ENCODE results near the gene RDH12.
A peak's percentile ranks its signal among the peaks of the same experiment; 100 is the strongest.
"Not testable (repeated sequence)": the region's sequence is repeated elsewhere in the genome, so short reads cannot be mapped to it uniquely, and the experiment has no call there.

RDH12 gene

DNA sequence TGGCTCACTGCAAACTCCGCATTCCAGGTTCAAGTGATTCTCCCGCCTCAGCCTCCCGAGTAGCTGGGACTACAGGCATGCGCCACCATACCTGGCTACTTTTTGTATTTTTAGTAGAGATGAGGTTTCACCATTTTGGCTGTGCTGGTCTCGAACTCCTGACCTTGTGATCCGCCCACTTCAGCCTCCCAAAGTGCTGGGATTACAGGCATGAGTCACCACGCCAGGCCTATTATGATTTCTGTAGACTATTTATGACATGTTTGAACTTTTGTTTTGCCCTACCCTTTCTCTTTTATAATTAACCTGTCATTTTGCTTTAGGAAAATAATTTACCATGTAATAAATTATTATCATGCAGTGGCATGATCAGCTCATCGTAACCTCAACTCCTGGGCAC is at the start of gene RDH12:
Gene RDH12, plus strand, starts transcription at position 395 of the 400 bp plus-strand sequence. CDS start 20,757 bp downstream, outside the sequence.
- DNase-seq, result not testable (repeated sequence)

DNA sequence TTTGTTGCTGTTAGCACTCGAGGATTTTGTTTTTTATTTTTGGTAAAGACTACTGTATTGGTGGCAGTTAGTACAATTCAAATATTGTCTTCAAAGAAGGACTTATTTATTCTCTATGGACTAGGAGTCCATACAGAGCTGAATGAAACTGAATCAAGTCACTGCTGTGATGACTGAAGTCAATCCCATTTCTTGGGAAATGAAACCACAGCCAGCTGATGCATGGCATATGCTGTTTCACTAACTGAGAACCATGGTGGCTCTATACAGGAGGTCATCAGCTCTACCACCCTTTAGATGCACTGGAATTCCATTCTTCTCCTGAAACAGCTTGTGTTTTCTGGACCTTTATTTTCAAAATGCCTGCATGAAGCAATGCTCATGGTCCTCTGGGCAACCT is 49.5 kb upstream of the RDH12 start:
- no peak for DNase-seq

DNA sequence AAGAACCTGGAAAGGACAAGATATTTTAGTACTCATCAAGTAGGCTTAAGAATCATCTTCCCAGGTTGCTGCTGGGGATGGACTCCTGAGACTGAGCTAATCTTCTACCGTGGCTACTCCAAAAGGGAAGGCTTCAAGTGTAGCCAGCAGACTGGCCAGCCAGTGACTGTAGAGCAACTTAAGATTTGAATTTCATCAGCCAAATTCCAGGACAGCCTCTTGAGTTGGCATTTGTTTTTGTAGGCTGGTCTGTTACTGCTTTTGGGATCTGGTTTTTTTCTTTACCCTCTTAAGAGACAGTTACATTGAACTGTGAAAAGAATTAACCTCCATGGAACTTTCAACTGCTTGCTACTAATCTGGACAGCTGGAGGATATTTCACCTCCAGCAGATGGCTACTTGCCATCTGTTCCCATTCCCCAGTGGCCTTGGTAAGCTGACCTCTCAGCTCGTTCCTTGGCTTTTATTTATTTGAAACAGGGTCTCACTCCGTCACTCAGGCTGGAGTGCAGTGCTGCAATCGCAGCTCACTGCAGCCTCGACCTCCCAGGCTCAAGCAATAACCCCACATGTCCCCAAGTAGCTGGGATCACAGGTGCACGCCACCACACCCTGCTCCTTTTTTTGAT is 47.9 kb upstream of the RDH12 start:
- no peak for DNase-seq

DNA sequence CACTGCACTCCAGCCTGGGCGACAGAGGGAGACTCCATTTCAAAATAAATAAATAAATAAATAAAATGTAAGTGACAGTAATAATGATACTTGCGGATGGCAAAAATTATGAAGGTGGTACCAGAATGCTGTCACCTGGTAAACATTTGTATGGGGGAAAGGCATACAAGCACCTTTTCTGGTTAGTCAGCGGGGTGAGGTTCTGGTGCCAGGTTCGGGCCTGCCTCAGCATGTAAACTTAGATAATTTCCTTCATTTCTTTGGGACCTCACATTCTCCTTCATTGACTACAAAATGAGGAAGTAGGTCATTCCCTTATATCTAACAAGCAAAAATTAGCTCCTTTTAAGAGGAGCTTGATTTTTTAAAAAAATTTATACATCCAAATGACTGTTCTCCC is 38.1 kb upstream of the RDH12 start:
- no peak for DNase-seq

DNA sequence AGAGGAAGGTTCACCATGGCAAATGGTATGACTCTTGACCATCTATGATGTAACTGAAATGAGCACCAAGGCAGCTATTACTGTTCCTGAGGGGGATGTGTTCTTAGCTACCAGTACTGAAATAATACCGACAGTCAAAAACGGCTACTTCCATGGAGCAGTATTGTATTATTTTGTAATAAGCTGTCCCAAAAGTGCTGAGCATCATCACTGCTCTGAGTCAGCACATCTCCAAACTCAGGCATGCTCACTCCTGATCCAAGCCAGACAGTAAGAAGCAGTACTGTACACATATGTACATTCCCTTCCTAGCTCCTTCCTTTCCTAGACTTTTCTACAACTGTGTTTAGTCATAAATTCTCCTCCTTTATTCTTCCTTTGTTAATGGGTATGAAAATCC is 35.8 kb upstream of the RDH12 start:
- DNase-seq, result no peak

DNA sequence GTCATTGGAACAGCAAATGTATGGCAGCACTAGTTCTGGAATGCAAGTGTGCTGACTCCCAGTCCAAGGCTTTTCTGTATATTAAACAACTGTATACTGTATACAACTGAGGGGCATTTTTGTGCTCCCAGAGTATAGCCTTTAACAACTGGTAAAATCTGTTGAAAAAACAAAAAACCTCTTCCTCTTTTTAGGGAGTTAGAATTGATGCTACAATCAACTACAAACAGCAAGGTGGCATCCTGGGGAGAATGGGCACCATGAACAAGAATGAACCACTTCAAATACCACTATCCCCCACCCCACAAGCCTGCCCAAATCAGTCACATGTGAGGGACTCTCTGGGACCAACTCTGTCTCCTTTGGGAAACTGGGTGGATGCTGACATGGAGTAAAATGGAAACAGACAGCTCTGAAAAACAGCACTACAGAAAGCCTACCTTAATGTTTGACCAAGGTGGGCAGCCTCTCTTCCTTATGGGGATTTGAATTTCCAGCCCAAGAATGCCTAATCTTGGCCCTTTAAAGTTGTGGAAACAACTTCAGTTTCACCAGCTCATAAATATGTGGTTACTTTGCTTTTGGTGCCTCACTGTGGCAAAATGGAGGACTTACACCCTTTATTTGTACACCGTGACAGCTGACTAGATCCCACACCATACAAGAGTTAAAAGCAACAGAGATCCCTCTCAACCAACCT is 34.8 kb upstream of the RDH12 start:
- DNase-seq, result peak; percentile 68

DNA sequence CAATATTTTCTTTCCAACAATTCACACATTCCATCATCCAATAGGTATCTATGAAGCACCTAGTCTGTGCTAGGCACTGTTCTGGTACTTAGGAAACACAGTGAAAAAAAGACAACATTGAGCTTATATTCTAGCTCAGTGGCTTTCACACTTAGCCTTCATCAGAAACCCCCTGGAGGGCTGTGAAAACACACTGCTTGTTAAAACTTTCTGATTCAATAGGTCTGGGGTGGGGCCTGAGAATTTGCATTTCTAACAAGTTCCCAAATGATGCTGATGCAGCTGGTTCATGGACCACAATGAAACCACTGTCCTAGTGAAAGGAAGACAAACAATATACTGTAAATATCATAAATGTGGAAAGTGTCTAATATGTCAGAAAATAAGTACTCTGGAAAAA is 33.1 kb upstream of the RDH12 start:
- DNase-seq, result peak; percentile 46

DNA sequence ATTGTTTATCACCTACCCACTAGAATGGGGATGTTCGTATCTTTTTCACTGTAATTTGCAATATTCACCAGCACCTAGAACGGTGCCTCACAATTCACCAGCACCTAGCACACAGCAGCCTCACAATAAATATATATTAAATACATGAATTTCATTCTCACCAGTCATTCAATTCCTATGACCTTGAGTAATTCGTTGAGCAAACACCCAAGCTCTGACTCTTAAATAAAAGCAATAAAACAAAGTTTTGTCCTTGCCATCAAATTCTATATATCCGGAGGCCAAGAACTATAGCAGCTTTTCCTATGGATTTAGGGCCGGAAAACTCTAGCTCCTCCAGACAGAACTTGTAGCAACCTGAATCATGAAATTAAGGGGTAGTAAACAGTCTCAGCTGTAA is 28.2 kb upstream of the RDH12 start:
- no peak for DNase-seq

DNA sequence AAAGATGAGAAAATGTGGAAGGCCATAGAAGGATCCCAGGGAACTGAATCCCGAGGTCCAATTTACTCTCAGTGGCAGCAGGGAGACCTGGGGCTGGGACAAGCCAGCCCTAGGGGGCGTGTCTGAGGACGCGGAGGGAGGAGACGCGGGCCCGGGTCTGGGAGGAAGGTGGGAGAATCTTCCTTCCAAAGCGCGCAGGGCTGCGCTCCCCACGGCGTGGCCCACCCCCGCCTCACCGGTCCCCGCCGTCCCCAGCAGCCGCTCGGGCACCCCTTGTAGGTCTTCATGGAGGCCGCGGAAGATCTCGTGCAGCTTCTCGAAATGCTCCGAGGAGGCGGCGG is 27.6 kb upstream of the RDH12 start:
- peak; percentile 55 for DNase-seq

DNA sequence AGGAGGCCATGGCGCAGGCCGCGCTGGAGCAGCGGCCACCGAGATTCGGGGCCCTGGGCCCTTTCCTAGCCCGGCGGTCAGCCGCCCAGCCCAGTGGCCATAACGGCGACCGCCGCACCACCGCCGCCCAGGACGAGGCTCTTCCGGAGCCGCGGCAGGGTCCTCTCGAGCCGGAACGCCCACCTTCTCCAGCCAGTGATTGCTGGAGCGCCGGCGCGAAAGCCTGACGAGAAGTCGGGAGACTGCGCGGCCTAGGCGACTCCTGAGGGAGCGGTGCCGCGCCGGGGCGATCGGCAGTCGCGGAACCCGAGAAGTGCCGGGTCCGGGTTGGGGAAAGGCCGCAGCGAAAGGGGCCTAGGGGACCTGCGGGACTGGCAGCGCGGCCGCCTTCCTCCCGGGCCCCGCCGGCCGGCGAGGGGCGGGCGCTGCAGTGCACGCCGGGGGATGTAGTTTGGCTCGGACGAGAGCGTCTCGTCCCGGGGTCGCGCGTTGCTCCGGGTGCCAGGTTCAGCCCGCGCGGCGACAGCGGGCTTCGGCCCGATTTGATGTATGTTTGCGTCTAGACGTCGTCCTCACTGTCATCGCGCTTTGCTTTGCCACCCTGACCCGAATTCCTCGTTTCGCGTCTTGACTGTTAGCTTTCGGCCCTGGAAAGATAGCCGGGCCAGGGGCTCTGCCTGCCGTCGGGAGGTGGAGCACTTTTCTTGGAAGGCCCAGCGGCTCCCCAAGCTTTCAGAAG is 27.0 kb upstream of the RDH12 start, which contains the start of gene VTI1B:
Gene VTI1B, minus strand, starts transcription at position 153 of the 739 bp plus-strand sequence. Its CDS starts 143 bp downstream, at position 10.
- peak; percentile 80 for DNase-seq

DNA sequence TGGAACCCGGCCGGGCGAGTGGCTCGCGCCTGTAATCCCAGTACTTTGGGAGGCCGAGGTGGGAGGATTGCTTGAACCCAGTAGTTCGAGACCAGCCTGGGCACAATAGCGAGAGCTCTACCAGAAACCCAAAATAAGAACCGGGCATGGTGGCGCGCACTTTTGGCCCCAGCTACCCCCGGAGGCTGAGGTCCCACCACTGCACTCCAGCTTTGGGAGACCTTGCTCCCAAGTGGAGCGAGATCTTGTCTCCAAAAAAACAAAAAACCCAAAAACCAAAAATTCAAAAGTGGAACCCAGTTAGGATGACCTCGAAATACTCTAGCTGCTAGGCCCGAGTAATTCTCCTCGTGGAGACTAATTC is 26.5 kb upstream of the RDH12 start:
- no peak for DNase-seq

DNA sequence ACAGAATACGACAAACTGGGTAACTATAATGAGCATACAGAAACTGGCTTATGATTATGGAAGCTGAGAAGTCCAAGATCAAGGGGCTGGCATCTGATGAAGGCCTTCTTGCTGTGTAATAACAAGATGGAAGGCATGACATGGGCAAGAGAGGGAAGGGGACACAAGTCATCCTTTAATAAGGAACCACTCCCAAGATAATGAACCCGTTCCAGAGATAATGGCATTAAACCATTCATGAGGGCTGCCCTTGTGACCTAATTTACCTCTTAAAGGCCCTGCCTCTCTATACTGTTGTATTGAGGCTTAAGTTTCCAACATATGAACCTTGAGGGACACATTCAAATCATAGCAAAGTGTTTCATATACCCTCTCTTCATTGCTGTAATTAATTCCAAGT is 22.7 kb upstream of the RDH12 start:
- no peak for DNase-seq

DNA sequence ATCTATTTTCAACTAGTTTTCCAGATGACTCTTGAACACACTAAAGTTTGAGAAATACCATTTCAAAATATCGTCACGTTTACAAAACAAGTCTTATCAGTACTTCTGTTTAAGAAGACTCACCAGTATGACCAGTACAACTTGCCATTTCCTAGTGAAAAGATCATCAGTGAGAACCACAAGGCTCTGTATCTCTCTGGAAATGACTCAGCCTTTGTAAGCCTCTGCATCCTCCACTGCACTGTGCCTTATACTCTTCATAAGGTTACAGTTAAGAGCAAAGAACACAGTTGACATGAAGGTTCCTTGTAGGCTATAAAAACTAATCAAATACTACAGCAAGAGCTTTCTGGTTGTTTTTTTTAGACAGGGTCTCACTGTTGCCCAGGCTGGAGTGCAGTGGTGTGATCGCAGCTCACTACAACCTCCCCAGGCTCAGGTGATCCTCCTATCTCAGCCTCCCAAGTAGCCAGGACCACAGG is 21.5 kb upstream of the RDH12 start:
- no peak for DNase-seq

DNA sequence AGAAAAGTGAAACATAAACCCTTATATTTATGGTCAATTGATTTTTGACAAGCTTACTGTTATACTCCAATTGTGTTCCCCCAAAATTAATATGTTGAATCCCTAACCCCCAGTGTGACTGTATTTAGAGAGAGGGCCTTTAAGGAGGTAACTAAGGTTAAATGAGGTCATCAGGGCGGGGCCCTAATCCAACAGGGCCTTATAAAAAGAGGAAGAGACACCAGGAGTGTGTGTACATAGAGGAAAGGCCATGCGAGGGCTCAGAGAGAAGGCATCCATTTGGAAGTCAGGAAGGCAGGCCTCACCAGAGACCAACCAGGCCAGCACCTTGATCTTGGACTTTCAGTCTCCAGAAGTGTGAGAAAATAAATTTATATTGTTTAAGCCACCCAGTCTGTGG is 20.7 kb upstream of the RDH12 start:
- DNase-seq, result no peak

DNA sequence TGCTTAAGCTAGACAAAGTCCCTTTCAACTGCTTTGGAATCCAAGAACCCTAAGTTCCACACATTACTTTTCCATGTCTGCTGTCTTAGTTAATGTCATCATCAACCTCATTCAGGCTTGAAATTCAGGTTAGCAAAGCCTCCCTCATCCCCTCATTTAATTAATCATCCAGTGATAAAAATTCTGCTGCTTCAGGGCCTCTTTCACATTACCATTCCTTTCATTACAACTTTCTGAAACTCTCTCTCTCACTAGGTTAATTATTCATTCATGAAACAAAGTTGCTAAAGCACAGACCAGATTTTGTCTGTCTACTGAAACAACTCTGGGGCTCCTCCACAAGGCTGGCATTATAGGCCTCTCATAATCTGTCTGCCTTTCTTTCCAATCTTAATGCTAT is 17.8 kb upstream of the RDH12 start:
- DNase-seq, result no peak

DNA sequence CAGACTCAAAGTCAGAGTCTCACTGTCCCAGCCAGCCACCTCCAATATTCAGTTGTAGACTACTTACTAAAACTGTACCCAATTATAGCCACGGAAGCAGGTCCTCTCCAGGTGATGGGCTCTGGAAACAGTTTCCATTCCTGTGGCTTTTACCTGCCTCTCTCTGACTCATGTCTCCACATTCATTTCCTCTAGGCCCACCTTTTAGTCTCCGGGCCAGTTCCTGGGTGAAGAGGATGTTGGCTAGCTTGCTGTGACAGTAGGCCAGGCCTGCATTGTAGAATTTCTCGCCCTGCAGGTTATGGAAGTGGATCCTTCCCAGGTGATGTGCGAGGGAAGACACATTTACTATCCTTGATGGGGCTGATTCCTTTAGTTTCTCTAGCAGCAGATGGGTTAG is 11.7 kb upstream of the RDH12 start:
- no peak for DNase-seq

DNA sequence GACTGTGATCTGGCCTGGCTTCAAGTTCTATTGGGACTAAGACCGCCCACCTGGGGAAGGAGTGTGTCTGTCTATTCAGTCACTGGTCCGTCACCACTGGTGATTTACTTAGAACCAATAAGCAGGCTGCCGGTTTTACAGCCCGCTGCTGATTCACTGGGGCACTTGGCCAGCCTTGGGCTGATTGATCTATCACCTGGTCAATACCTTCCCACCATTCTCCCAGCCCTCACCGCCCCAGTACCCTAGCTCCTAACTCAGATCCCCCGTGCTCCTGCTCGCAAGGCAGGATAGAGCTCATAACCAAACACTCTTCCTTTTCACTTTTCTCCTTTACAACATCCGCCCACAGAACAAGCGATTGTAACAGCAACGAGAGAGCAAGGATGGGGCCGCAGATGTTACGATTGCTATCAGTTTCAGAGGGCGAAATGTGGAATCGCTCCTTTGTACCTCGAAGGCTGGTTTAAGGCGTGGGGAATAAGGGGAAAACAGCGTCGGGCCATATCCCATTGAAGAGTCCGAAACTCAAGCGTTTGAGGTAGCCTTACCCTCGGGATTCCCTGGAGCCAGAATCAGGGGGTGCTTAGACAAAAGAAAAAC is 6.8 kb upstream of the RDH12 start:
- peak; percentile 77 for DNase-seq

DNA sequence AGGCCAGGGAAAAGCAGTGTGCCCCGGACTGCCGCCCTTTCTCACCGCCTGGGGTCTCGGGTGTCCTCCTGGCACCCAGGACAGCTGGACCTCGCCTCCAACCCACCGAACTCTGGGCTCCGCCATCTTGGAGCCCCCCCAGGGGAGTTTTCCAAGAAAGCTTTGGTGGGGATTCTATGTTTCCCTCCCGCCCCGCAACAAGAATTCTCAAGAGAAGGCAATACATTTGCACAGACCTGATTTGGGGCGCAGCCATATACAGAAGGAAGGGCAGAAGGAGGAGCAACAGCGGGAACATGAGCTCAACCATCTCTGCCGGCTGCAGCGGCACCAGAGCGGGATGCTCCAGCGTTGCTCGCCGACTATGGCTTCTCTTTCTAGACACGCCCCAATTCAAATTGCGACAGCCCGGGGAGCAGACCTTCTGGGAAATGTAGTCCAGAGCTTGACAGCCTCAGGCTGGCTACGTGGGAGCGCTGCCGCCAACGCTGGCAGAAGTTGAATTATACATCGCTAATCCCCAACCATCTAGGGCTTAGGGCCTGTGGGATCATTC is 6.2 kb upstream of the RDH12 start, which contains the start of gene RDH11:
Gene RDH11, minus strand, starts transcription at position 371 of the 556 bp plus-strand sequence. Its CDS starts 61 bp downstream, at position 310.
- peak; percentile 91 for DNase-seq

DNA sequence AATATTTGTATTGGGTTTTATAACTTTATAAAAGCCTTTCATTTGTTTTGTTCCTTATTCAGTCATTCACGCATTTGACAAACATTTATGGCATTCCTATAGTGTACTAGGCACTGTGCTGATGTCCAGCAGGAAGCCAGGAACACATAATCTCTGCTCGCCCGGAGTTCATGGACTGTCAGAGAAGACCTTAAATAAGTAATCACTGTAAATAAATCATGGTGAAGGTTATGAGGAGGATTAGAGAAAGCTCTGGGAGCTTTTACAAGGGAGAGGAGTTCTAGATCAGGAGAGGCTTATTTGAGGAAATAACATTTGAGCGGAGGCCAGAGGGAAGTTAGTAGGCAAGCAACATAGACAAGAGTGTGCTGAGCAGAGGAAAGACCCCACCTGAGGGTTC is 4.7 kb upstream of the RDH12 start:
- no peak for DNase-seq

DNA sequence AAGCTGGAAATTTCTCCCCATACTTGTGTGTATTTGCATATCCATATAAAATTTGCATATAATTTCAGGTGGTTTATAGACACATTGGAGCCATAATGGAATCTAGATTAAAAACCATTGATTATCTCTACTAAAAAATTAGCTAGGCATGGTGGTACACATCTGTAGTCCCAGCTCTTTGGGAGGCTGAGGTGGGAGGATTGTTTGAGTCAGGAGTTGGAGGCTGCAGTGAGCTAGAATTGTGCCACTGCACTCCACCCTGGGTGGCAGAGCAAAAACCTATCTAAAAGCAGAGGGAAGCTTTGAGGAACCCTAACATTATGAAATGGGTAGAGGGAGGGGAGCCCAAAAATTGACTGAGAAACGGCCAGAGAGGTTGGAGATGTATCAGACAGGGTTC is 3.5 kb upstream of the RDH12 start:
- DNase-seq, result no peak

DNA sequence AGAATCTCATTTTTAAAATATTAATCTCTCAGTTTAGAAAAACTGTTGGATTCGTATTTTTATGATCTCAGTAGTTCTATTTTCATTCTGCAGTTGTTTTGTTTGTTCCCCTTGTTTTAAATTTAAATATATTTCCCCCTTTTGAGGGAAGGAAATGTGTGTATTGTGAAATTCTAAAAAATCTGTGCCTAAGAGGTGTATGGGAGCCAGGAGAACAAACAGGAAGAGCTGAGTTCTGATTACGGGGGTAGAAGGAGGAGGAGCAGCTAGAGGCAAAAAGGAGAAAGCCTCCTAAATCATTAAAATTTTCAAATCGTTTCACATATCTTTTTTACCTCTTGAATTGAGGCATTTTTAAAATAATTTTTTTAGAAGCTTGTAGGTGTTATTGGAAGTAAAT is 2.3 kb downstream of the RDH12 start:
- no peak for DNase-seq

DNA sequence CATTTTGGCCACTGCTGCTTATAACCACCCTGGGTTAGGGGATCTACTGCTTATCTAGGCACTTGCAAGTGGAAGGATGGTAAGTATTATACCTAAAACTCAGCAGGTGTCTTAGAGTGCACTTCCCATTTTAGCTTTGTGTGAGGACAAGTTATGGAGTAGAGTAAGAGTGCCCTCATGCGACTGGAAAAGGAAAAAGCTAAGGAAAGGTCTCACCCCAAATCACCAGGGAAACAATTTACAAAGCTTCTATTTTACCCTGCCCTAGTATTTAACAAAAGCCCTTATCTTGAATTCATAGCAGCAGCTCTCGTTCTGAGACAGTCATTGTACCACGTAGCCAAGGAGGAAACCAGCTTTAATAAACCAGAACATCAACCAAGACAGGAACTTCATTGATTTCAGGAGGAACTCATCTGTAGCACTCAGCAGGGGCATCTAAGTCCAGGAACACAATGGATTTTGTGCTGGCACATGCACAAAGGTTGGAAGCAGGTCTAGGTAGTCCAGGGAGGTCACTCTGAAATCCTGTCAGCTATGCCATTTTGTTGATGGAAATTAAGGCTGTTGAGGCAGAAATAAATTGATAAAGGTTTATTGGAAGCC is 2.9 kb downstream of the RDH12 start:
- DNase-seq, result peak; percentile 70

DNA sequence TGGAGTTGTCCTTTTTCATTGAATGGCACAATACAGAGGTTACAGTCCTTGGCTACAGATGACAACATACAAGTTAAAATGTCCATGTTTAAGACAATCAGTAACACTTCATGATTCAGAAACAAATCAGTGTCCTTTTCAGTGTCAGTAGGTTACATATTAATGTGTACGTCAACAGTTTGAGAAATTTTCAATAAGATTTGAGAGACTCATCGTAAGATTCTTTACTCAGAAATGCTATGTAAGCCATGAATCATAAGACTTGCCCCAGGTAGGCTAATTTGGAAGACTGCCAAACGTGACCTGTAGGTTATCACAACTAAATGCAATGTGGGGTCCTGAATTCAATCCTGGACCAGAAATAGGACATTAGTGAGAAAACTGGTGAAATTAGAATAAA is 3.5 kb downstream of the RDH12 start:
- DNase-seq, result no peak
